GM18505 (cell line): Measurements from ENCODE around the gene CDAN1.
"Not testable (repeated sequence)": the region's sequence is repeated elsewhere in the genome, so short reads cannot be mapped to it uniquely, and the experiment has no call there.

Source experiments
- ATAC-seq: cut with Tn5 transposase; IDR thresholded peaks from one replicate; pipeline ENCODE4 v1.9.1; 2021; ENCODE audit not compliant: unreplicated experiment
- POLR2A ChIP-seq: IDR thresholded peaks from 4 replicates; pipeline ENCODE4 v1.6.1; 2011; ENCODE audit warnings: borderline replicate concordance; ENCODE audit not compliant: insufficient read depth, insufficient read length; ENCODE audit errors: extremely low read depth

CDAN1 gene, protein sequence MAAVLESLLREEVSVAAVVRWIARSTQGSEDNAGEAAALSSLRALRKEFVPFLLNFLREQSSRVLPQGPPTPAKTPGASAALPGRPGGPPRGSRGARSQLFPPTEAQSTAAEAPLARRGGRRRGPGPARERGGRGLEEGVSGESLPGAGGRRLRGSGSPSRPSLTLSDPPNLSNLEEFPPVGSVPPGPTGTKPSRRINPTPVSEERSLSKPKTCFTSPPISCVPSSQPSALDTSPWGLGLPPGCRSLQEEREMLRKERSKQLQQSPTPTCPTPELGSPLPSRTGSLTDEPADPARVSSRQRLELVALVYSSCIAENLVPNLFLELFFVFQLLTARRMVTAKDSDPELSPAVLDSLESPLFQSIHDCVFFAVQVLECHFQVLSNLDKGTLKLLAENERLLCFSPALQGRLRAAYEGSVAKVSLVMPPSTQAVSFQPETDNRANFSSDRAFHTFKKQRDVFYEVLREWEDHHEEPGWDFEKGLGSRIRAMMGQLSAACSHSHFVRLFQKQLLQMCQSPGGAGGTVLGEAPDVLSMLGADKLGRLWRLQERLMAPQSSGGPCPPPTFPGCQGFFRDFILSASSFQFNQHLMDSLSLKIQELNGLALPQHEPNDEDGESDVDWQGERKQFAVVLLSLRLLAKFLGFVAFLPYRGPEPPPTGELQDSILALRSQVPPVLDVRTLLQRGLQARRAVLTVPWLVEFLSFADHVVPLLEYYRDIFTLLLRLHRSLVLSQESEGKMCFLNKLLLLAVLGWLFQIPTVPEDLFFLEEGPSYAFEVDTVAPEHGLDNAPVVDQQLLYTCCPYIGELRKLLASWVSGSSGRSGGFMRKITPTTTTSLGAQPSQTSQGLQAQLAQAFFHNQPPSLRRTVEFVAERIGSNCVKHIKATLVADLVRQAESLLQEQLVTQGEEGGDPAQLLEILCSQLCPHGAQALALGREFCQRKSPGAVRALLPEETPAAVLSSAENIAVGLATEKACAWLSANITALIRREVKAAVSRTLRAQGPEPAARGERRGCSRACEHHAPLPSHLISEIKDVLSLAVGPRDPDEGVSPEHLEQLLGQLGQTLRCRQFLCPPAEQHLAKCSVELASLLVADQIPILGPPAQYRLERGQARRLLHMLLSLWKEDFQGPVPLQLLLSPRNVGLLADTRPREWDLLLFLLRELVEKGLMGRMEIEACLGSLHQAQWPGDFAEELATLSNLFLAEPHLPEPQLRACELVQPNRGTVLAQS

GRCh38 chr15:42736793-42737528, at the start of gene CDAN1:
Gene CDAN1, minus strand, starts transcription at chr15:42737128. Its CDS starts 26 bp downstream, at chr15:42737102.
- ATAC-seq = peak; percentile 80
- peak; percentile 79 for TF ChIP-seq POLR2A

- no peak for TF ChIP-seq POLR2A
- no peak for ATAC-seq
Observed at GRCh38 chr15:42785569-42785968, 48.6 kb upstream of the CDAN1 start.

GRCh38 chr15:42784705-42785104, 47.8 kb upstream of the CDAN1 start:
- no peak for ATAC-seq
- no peak for TF ChIP-seq POLR2A

DNA sequence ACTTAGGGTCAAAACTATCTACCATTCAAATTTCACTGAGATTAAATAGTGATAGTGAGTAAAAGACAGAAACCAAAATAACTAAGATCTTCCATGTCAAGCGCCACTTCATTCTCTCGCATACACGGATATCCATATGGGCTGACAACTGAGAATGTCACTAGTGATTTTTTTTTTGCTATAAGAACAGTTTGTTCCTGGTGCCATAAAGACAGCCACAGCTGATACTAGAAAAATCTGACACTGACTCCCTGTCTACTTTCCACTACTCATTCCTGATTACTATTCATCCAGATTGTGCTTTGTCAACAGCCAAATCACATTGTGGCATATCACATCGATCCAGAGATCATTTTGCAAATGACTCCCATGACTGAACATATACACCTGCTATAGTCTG, 45.8 kb upstream of the CDAN1 start:
- no peak for TF ChIP-seq POLR2A
- no peak for ATAC-seq

- TF ChIP-seq POLR2A = no peak
Observed at GRCh38 chr15:42775416-42775815, 38.5 kb upstream of the CDAN1 start.

DNA sequence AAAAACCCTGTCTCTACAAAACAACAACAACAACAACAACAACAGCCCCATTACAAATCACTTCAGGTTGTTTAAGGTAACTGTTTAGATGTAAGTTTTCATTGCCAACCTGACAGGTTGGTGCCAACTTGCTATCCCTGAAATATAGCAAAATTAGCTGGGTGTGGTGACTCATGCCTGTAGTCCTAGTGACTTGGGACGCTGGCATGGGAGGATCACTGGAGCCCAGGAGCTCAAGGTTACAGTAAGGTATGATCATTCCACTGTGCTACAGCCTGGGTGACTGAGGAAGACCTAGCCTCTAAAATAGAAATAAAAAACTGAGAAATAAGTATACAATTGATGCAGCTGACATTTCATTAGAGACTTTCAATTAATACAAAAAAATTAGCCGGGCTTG, 36.0 kb upstream of the CDAN1 start:
- TF ChIP-seq POLR2A = no peak
- no peak for ATAC-seq

More at GRCh38 chr15:42775416-42775815, 38.5 kb upstream of the CDAN1 start:
- ATAC-seq = no peak

GRCh38 chr15:42772144-42772543, 35.2 kb upstream of the CDAN1 start:
- ATAC-seq = no peak
- no peak for TF ChIP-seq POLR2A

GRCh38 chr15:42766109-42766508, 29.2 kb upstream of the CDAN1 start:
- not testable (repeated sequence) for ATAC-seq

GRCh38 chr15:42764154-42764731, 27.3 kb upstream of the CDAN1 start:
- not testable (repeated sequence) for ATAC-seq

DNA sequence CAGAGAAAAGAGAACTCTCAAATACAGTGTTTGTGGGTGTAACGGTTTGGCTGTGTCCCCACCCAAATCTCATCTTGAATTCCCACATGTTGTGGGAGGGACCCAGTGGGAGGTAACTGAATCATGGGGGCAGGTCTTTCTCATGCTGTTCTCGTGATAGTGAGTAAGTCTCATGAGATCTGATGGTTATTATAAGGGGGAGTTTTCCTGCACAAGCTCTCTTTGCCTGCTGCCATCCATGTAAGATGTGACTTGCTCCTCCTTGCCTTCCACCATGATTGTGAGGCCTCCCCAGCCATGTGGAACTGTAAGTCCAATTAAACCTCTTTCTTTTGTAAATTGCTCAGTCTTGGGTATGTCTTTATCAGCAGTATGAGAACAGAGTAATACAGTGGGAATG, 24.9 kb upstream of the CDAN1 start:
- not testable (repeated sequence) for ATAC-seq

GRCh38 chr15:42760759-42761158, 23.8 kb upstream of the CDAN1 start:
- no peak for ATAC-seq
- no peak for TF ChIP-seq POLR2A

DNA sequence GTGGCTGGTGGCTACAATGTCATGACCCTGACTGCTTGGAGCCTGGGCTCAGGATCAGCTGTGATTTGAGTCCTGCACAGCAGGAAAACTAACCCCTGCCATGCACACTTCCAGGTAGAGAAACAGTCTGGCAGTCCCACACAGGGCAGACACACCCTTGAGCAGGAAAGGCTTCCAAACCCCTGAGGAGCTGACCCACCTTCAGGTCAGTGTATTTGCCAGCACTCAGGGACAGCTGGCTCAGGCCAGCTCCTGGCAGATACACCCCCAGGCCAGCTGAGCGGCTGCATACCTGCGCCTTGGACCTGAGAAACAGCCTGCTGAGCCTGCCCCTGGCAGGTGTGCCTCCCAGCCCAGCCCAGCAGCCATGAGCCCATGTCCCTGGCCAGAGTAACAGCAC, 22.2 kb upstream of the CDAN1 start:
- ATAC-seq = no peak
- TF ChIP-seq POLR2A = no peak

GRCh38 chr15:42750306-42750705, 13.4 kb upstream of the CDAN1 start:
- ATAC-seq = no peak
- no peak for TF ChIP-seq POLR2A
